ENCODE results near the gene ZNF487. TPM values are rescaled to one million over a fixed set of nuclear protein-coding genes. Genes with fewer than 3 reads are reported as not detected.
"Not testable (repeated sequence)": the region's sequence is repeated elsewhere in the genome, so short reads cannot be mapped to it uniquely, and the experiment has no call there.

Gene ZNF487
- total and polyA plus RNA-seq, 2 of the 4 experiments (the other 2 are of a cell fraction): 1.7 to 2.7 TPM

DNA sequence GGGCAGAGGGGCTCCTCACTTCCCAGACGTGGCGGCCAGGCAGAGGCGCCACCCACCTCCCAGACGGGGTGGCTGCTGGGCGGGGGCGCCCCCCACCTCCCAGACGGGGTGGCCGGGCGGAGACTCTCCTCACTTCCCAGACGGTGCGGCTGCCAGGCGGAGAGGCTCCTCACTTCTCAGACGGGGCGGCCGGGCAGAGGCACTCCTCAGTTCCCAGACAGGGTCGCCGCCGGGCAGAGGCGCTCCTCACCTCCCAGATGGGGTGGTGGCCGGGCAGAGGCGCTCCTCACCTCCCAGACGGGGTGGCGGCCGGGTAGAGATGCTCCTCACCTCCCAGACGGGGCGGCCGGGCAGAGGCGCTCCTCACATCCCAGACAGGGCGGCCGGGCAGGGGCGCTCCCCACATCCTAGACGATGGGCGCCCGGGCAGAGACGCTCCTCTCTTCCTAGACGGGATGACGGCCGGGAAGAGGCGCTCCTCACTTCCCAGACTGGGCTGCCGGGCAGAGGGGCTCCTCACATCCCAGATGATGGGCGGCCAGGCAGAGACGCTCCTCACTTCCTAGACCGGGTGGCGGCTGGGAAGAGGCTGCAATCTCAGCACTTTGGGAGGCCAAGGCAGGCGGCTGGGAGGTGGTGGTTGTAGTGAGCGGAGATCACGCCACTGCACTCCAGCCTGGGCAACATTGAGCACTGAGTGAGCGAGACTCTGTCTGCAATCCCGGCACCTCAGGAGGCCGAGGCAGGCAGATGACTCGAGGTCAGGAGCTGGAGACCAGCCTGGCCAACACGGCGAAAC is 9.5 kb downstream of the ZNF487 start:
- H2BK20ac ChIP-seq (ENCODE audit: low read depth, low read length); dilution Hi-C loops (cut with HindIII; ENCODE audit: low sequenced_read_pairs, unreplicated experiment); H4K8ac ChIP-seq (ENCODE audit: low read depth in 2 of 2, low read length in 2 of 2); H2BK5ac ChIP-seq (ENCODE audit: low read depth, low read length, poor library complexity, severe bottlenecking); DNase-seq; H2AK5ac ChIP-seq (ENCODE audit: low read depth, low read length); POLR2A ChIA-PET (ENCODE audit: unreplicated experiment); H3K14ac ChIP-seq (replicated peaks; ENCODE audit: low read depth, low read length); ATAC-seq (ENCODE audit: low read depth); BruUV-seq (replicated peaks); H3K36me3 ChIP-seq (ENCODE audit: control insufficient read depth, insufficient read depth, low read length); H4K20me1 ChIP-seq (ENCODE audit: insufficient read depth, low read length); H3K4me3 ChIP-seq (ENCODE audit: insufficient read depth, low read depth, low read length); CTCF ChIA-PET; H3K23ac ChIP-seq (ENCODE audit: low read depth, low read length); H3K18ac ChIP-seq (ENCODE audit: low read depth, low read length); in situ Hi-C loops (cut with MboI; ENCODE audit: low sequenced_read_pairs); intact Hi-C loops (cut with micrococcal nuclease); H3K4me1 ChIP-seq (ENCODE audit: control insufficient read depth, insufficient read depth, low read length); H3K56ac ChIP-seq (ENCODE audit: extremely low read depth, insufficient read depth, low read length); H3K27me3 ChIP-seq (ENCODE audit: control insufficient read depth, insufficient read depth, low read length); H3K4ac ChIP-seq (ENCODE audit: low read depth, low read length); H3K79me1 ChIP-seq (ENCODE audit: low read depth in 1 of 2, low read length in 2 of 2); H4K5ac ChIP-seq (ENCODE audit: low read depth, low read length); H2AK9ac ChIP-seq (replicated peaks; ENCODE audit: low read depth, low read length, poor library complexity); H2AFZ ChIP-seq (replicated peaks; ENCODE audit: low read length, poor library complexity); H3K9me1 ChIP-seq (ENCODE audit: insufficient read depth, low read length); H2BK120ac ChIP-seq (ENCODE audit: low read depth, low read length); H3K27ac ChIP-seq (ENCODE audit: insufficient read depth, low read length); H3K4me2 ChIP-seq (ENCODE audit: low read depth, low read length); H3K9me3 ChIP-seq (ENCODE audit: control insufficient read depth, insufficient read depth, low read length); H2BK15ac ChIP-seq (ENCODE audit: low read depth, low read length); H4K91ac ChIP-seq (ENCODE audit: insufficient read depth, low read depth, low read length); H3K9ac ChIP-seq (ENCODE audit: low read depth, low read length): not testable (repeated sequence)
- 100% methylated on average over 15 of the region's 53 CpGs; no CpG with 5 or more reads in 1 of the 2 experiments for WGBS, 2 experiments (ENCODE audit: extremely low coverage in 2 of 2, insufficient read length in 1 of 2)

All from IMR-90 (cell line).